Mesothelial cell of epicardium (in vitro differentiated cells): ENCODE data around the gene SPSB4. TPM values are rescaled to one million over a fixed set of nuclear protein-coding genes. Genes with fewer than 3 reads are reported as not detected.

Source experiments
- DNase-seq, 2 experiments: peaks; one replicate each; pipeline ENCODE4 v3.0.0; 2021; ENCODE audit warnings: low spot score in 2 of 2; ENCODE audit not compliant: unreplicated experiment in 2 of 2
- H3K27ac Mint-ChIP-seq: 2 replicates; pipeline ENCODE4 v1.8.0; 2021; ENCODE audit warnings: mixed read lengths
- H3K27me3 Mint-ChIP-seq: 2 replicates; pipeline ENCODE4 v1.8.0; 2021; ENCODE audit warnings: low read depth, mixed read lengths
- H3K36me3 Mint-ChIP-seq: 2 replicates; pipeline ENCODE4 v1.8.0; 2021; ENCODE audit warnings: mixed read lengths
- H3K4me1 Mint-ChIP-seq: 2 replicates; pipeline ENCODE4 v1.8.0; 2021; ENCODE audit warnings: mixed read lengths
- H3K4me3 Mint-ChIP-seq: 2 replicates; pipeline ENCODE4 v1.8.0; 2021; ENCODE audit warnings: mild to moderate bottlenecking, moderate library complexity, mixed read lengths
- H3K9me3 Mint-ChIP-seq: 2 replicates; pipeline ENCODE4 v1.8.0; 2021; ENCODE audit warnings: mixed read lengths
- CTCF ChIP-seq: fragments of 200-600 bp; sonication (generic); IDR thresholded peaks from one replicate; pipeline ENCODE4 v1.5.0; 2021; ENCODE audit warnings: antibody characterized with exemption; ENCODE audit not compliant: unreplicated experiment
- total RNA-seq: library from RNA; stranded (reverse); gene quantifications from 3 replicates; pipeline ENCODE4 v1.2.1, GENCODE V29; 2021

The SPSB4 gene
- total RNA-seq, 1 donor from 2014 or later = 13.1 TPM

- TF ChIP-seq CTCF = no peak
- H3K27ac Mint-ChIP-seq = no peak overlapping the region
- no peaks in the 10 kb centered on the region for H3K9me3 Mint-ChIP-seq
- H3K36me3 Mint-ChIP-seq = no peaks in the 10 kb centered on the region
- no peaks in the 10 kb centered on the region for H3K27me3 Mint-ChIP-seq
- H3K4me3 Mint-ChIP-seq = no peak overlapping the region
- DNase-seq = no peak
- peaks cover 62% of the 10 kb centered on the region for H3K4me1 Mint-ChIP-seq
These were observed 22.4 kb downstream of the SPSB4 start for GRCh38 chr3:141073580-141073979.

- Mint-ChIP-seq H3K4me1 (peaks cover 67% of the 10 kb centered on the region), H3K27ac (peak overlapping the region; percentile 48), H3K4me3 (no peak overlapping the region)
These were observed 23.4 kb downstream of the SPSB4 start for GRCh38 chr3:141074529-141074928.

GRCh38 chr3:141076036-141076773 is 25.1 kb downstream of the SPSB4 start:
- Mint-ChIP-seq H3K36me3 (no peaks in the 10 kb centered on the region), H3K4me1 (peaks cover 63% of the 10 kb centered on the region), H3K4me3 (no peak overlapping the region), H3K27me3 (no peaks in the 10 kb centered on the region), H3K27ac (peak overlapping the region; percentile 95), H3K9me3 (no peaks in the 10 kb centered on the region)
- no peak for TF ChIP-seq CTCF
- DNase-seq = no peak

More at GRCh38 chr3:141074529-141074928, 23.4 kb downstream of the SPSB4 start:
- TF ChIP-seq CTCF = no peak
- H3K27me3 Mint-ChIP-seq = no peaks in the 10 kb centered on the region
- DNase-seq = no peak
- no peaks in the 10 kb centered on the region for H3K36me3 Mint-ChIP-seq
- no peaks in the 10 kb centered on the region for H3K9me3 Mint-ChIP-seq

GRCh38 chr3:141076797-141077571 is 25.8 kb downstream of the SPSB4 start:
- no peaks in the 10 kb centered on the region for H3K9me3 Mint-ChIP-seq
- no peak for TF ChIP-seq CTCF
- DNase-seq = peak; percentile 69 to 83

GRCh38 chr3:141077631-141078030 is 26.5 kb downstream of the SPSB4 start:
- H3K4me1 Mint-ChIP-seq = peaks cover 63% of the 10 kb centered on the region
- no peaks in the 10 kb centered on the region for H3K36me3 Mint-ChIP-seq
- H3K27me3 Mint-ChIP-seq = no peaks in the 10 kb centered on the region
- DNase-seq = no peak
- H3K4me3 Mint-ChIP-seq = peak overlapping the region; percentile 55
- TF ChIP-seq CTCF = no peak
- no peaks in the 10 kb centered on the region for H3K9me3 Mint-ChIP-seq
- peak overlapping the region; percentile 95 for H3K27ac Mint-ChIP-seq

More at GRCh38 chr3:141076797-141077571, 25.8 kb downstream of the SPSB4 start:
- Mint-ChIP-seq H3K36me3 (no peaks in the 10 kb centered on the region), H3K4me1 (peaks cover 63% of the 10 kb centered on the region), H3K27ac (peak overlapping the region; percentile 95), H3K27me3 (no peaks in the 10 kb centered on the region), H3K4me3 (peak overlapping the region; percentile 55)
